ENCODE measurements around the gene TMEM131L.
"Not testable (repeated sequence)": the region's sequence is repeated elsewhere in the genome, so short reads cannot be mapped to it uniquely, and the experiment has no call there.

Gene TMEM131L

GRCh38 chr4:153506341-153507309, 40.5 kb downstream of the TMEM131L start:
- no peak for DNase-seq

GRCh38 chr4:153507310-153508073, 41.3 kb downstream of the TMEM131L start:
- DNase-seq, result no peak

- DNase-seq, result not testable (repeated sequence)
Observed at GRCh38 chr4:153509212-153509611, 43.1 kb downstream of the TMEM131L start.

- no peak for DNase-seq
Observed at GRCh38 chr4:153509724-153510123, 43.6 kb downstream of the TMEM131L start.

GRCh38 chr4:153510252-153511001, 44.3 kb downstream of the TMEM131L start:
- DNase-seq, result no peak

GRCh38 chr4:153511104-153511503, 44.9 kb downstream of the TMEM131L start:
- DNase-seq, result no peak

- no peak for DNase-seq
Observed at GRCh38 chr4:153512162-153512852, 46.1 kb downstream of the TMEM131L start.

- DNase-seq, result no peak
Observed at GRCh38 chr4:153512952-153513500, 46.9 kb downstream of the TMEM131L start.

GRCh38 chr4:153513596-153513995, 47.4 kb downstream of the TMEM131L start:
- DNase-seq, result no peak

GRCh38 chr4:153514001-153514526, 47.9 kb downstream of the TMEM131L start:
- no peak for DNase-seq

GRCh38 chr4:153514688-153515426, 48.7 kb downstream of the TMEM131L start:
- peak in 1 of 2 donors; percentile 22 for DNase-seq

- no peak for DNase-seq
Observed at GRCh38 chr4:153517159-153517558, 51.0 kb downstream of the TMEM131L start.

- no peak for DNase-seq
Observed at GRCh38 chr4:153518001-153518400, 51.8 kb downstream of the TMEM131L start.

GRCh38 chr4:153518637-153519389, 52.7 kb downstream of the TMEM131L start:
- no peak for DNase-seq

GRCh38 chr4:153519687-153520086, 53.5 kb downstream of the TMEM131L start:
- peak; percentile 18 to 28 for DNase-seq

GRCh38 chr4:153520227-153520626, 54.1 kb downstream of the TMEM131L start:
- DNase-seq, result no peak

GRCh38 chr4:153520801-153521329, 54.7 kb downstream of the TMEM131L start:
- DNase-seq, result peak; percentile 64 to 75

GRCh38 chr4:153521478-153521877, 55.3 kb downstream of the TMEM131L start:
- DNase-seq, result no peak

- no peak for DNase-seq
Observed at GRCh38 chr4:153521999-153522801, 56.0 kb downstream of the TMEM131L start.
